ENCODE data around the gene KLK1. TPM values are rescaled to one million over a fixed set of nuclear protein-coding genes. Genes with fewer than 3 reads are reported as not detected.

KLK1 gene
- polyA plus RNA-seq, 5 donors = 0.39 to 0.94 (median 0.80) TPM

GRCh38 chr19:50836543-50837195 is 13.1 kb upstream of the KLK1 start:
- peak in 1 of 2 donors; percentile 3 for DNase-seq

GRCh38 chr19:50835785-50836542 is 12.4 kb upstream of the KLK1 start:
- peak; percentile 49 to 50 for DNase-seq

GRCh38 chr19:50835103-50835784 is 11.7 kb upstream of the KLK1 start:
- no peak for DNase-seq

- DNase-seq = no peak
These were observed 10.2 kb upstream of the KLK1 start for GRCh38 chr19:50833802-50834167.

GRCh38 chr19:50833117-50833801 is 9.7 kb upstream of the KLK1 start, which contains the start of gene KLK15:
Gene KLK15, minus strand, starts transcription at chr19:50833574. Its CDS starts 2,082 bp downstream, at chr19:50831492.
- DNase-seq = no peak

GRCh38 chr19:50832666-50833065 is 9.1 kb upstream of the KLK1 start:
- DNase-seq = no peak

- DNase-seq = no peak
These were observed 7.4 kb upstream of the KLK1 start for GRCh38 chr19:50831026-50831396.

GRCh38 chr19:50830266-50831025 is 6.9 kb upstream of the KLK1 start:
- DNase-seq = no peak

GRCh38 chr19:50829801-50830200 is 6.2 kb upstream of the KLK1 start:
- no peak for DNase-seq

- DNase-seq = no peak
These were observed 3.9 kb upstream of the KLK1 start for GRCh38 chr19:50827476-50827875.

GRCh38 chr19:50826492-50827240 is 3.1 kb upstream of the KLK1 start:
- no peak for DNase-seq

- no peak for DNase-seq
These were observed 852 bp downstream of the KLK1 start for GRCh38 chr19:50822661-50823208.

- DNase-seq = no peak
These were observed 2.0 kb downstream of the KLK1 start for GRCh38 chr19:50821622-50822021.

- DNase-seq = no peak
These were observed 2.4 kb downstream of the KLK1 start for GRCh38 chr19:50821248-50821612.

- DNase-seq = no peak
These were observed 2.9 kb downstream of the KLK1 start for GRCh38 chr19:50820549-50821247.

GRCh38 chr19:50820086-50820485 is 3.5 kb downstream of the KLK1 start:
- no peak for DNase-seq

- DNase-seq = no peak
These were observed 4.0 kb downstream of the KLK1 start for GRCh38 chr19:50819636-50820035.

GRCh38 chr19:50818859-50819472 is 4.6 kb downstream of the KLK1 start:
- DNase-seq = no peak
